Stimulated activated CD4-positive, alpha-beta T cell treated with anti-CD3 and anti-CD28 coated beads, Interleukin-12 subunit alpha, Interleukin-12 subunit beta, amount 100 ng/mL, for 24 hours (primary cell): ENCODE data around the gene EFNA4.

Experiments used
- DNase-seq, 2 experiments: peaks; one replicate each; pipeline ENCODE4 v3.0.0-alpha.2; 2020; ENCODE audit warnings: low read depth in 2 of 2

Gene EFNA4

GRCh38 chr1:155051777-155052398 lies 11.7 kb upstream of the EFNA4 start:
- DNase-seq, result peak in 1 of 2 experiments; percentile 37

GRCh38 chr1:155052439-155053395 lies 10.8 kb upstream of the EFNA4 start:
- no peak for DNase-seq

GRCh38 chr1:155053531-155054105 lies 9.9 kb upstream of the EFNA4 start:
- no peak for DNase-seq

GRCh38 chr1:155057104-155057503 lies 6.4 kb upstream of the EFNA4 start:
- no peak for DNase-seq

- DNase-seq, result no peak
These were observed 5.7 kb upstream of the EFNA4 start for GRCh38 chr1:155057788-155058211.

- DNase-seq, result no peak
These were observed 2.8 kb upstream of the EFNA4 start for GRCh38 chr1:155060736-155061135.

GRCh38 chr1:155061381-155062150 lies 2.0 kb upstream of the EFNA4 start:
- DNase-seq, result peak; percentile 84 to 97

- no peak for DNase-seq
These were observed 1.3 kb upstream of the EFNA4 start for GRCh38 chr1:155062151-155062686.

- DNase-seq, result peak; percentile 52 to 78
These were observed 683 bp upstream of the EFNA4 start for GRCh38 chr1:155062702-155063411.

GRCh38 chr1:155064111-155064831 lies 731 bp downstream of the EFNA4 start:
- DNase-seq, result no peak

- no peak for DNase-seq
These were observed 1.4 kb downstream of the EFNA4 start for GRCh38 chr1:155064832-155065429.

- no peak for DNase-seq
These were observed 3.2 kb downstream of the EFNA4 start for GRCh38 chr1:155066777-155067176.

- no peak for DNase-seq
These were observed 5.1 kb downstream of the EFNA4 start for GRCh38 chr1:155068599-155068998.

- no peak for DNase-seq
These were observed 6.1 kb downstream of the EFNA4 start for GRCh38 chr1:155069551-155070157.

- no peak for DNase-seq
These were observed 6.7 kb downstream of the EFNA4 start for GRCh38 chr1:155070158-155070621.

- peak; percentile 59 to 72 for DNase-seq
These were observed 7.4 kb downstream of the EFNA4 start for GRCh38 chr1:155070721-155071569.

- no peak for DNase-seq
These were observed 8.2 kb downstream of the EFNA4 start for GRCh38 chr1:155071701-155072100.
